ENCODE data around the gene GPD2.

DNA sequence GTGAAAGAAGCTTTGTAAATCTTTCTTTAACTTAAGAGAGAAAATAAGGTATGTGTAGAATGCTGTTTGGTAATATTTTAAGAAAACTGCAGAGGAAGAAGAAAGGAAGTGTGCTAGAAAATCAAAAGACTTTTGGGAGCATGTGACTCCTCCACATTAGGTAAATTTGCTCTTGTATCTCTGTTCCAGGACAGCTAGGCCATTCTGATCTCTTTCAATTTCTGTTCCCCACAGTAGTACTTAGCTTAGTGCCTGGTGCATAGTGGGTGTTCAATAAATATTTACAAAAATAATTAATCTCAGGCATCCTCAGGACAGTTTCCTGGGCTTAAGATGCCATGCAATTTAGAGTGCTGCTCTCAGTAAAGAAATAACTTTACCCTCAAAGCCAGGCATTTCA, 105.0 kb downstream of the GPD2 start:
- TF ChIP-seq, protein P1, sequence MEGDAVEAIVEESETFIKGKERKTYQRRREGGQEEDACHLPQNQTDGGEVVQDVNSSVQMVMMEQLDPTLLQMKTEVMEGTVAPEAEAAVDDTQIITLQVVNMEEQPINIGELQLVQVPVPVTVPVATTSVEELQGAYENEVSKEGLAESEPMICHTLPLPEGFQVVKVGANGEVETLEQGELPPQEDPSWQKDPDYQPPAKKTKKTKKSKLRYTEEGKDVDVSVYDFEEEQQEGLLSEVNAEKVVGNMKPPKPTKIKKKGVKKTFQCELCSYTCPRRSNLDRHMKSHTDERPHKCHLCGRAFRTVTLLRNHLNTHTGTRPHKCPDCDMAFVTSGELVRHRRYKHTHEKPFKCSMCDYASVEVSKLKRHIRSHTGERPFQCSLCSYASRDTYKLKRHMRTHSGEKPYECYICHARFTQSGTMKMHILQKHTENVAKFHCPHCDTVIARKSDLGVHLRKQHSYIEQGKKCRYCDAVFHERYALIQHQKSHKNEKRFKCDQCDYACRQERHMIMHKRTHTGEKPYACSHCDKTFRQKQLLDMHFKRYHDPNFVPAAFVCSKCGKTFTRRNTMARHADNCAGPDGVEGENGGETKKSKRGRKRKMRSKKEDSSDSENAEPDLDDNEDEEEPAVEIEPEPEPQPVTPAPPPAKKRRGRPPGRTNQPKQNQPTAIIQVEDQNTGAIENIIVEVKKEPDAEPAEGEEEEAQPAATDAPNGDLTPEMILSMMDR (IDR thresholded peaks at IDR 0.05): no peak
- TF ChIP-seq POLR2A (IDR thresholded peaks at IDR 0.05): no peak

Data from esophagus squamous epithelium (tissue), 4 donors.